H1 (cell line): ENCODE results near the gene BCAS1.

Experiments used
- ASH2L ChIP-seq: fragments of 200-600, 300-600 bp; sonication (generic); IDR thresholded peaks from one replicate; pipeline ENCODE4 v1.7.1; 2017; ENCODE audit warnings: low read length
- CEBPB ChIP-seq: IDR thresholded peaks from 2 replicates; pipeline ENCODE4 v1.6.1; 2012; ENCODE audit warnings: low read depth, low read length
- CTCF ChIP-seq, 3 experiments: IDR thresholded peaks; 1 replicate in 2 of 3; 2 replicates in 1 of 3; pipeline versions ENCODE4 v1.5.1 to v1.6.1; 2011; ENCODE audit warnings: low read length in 3 of 3, mild to moderate bottlenecking in 3 of 3, inconsistent platforms in 2 of 3, low read depth in 1 of 3, moderate library complexity in 1 of 3; ENCODE audit not compliant: insufficient read depth in 1 of 3; ENCODE audit errors: control extremely low read depth in 1 of 3
- EZH2 ChIP-seq: fragments of 200-600 bp; sonication (generic); IDR thresholded peaks from 2 replicates; pipeline ENCODE4 v1.7.1; 2012; ENCODE audit warnings: low read depth, mild to moderate bottlenecking, moderate library complexity, low read length, inconsistent platforms; ENCODE audit not compliant: severe bottlenecking
- GABPA ChIP-seq: IDR thresholded peaks from 2 replicates; pipeline ENCODE4 v1.6.1; 2011; ENCODE audit warnings: mild to moderate bottlenecking, low read length, moderate library complexity, borderline replicate concordance; ENCODE audit not compliant: insufficient read depth
- HDAC6 ChIP-seq: IDR thresholded peaks from one replicate; pipeline ENCODE4 v1.7.1; 2012; ENCODE audit warnings: low read depth, mild to moderate bottlenecking, inconsistent platforms, low read length, moderate library complexity
- JUN ChIP-seq: IDR thresholded peaks from 2 replicates; pipeline ENCODE4 v1.6.1; 2011; ENCODE audit warnings: low read depth, mild to moderate bottlenecking, improper control_type of control experiment, low read length
- MAFK ChIP-seq: IDR thresholded peaks from 2 replicates; pipeline ENCODE4 v1.6.1; 2012; ENCODE audit warnings: low read depth, mild to moderate bottlenecking, improper control_type of control experiment, low read length
- MAX ChIP-seq: IDR thresholded peaks from 2 replicates; pipeline ENCODE4 v1.6.1; 2012; ENCODE audit warnings: inconsistent platforms
- PHF8 ChIP-seq: fragments of 200-600 bp; sonication (generic); conservative IDR thresholded peaks from 2 replicates; pipeline ENCODE4 v1.7.1; 2012; ENCODE audit warnings: low read depth, mild to moderate bottlenecking, inconsistent platforms, low read length, moderate library complexity
- POLR2A ChIP-seq, 2 experiments: IDR thresholded peaks; 1 replicate in 1 of 2; 2 replicates in 1 of 2; pipeline ENCODE4 v1.6.1; 2011; ENCODE audit warnings: low read depth in 2 of 2, low read length in 2 of 2, mild to moderate bottlenecking in 2 of 2; ENCODE audit errors: control extremely low read depth in 1 of 2
- POLR2AphosphoS5 ChIP-seq: IDR thresholded peaks from 2 replicates; pipeline ENCODE4 v1.6.1; 2011; ENCODE audit warnings: low read depth, low read length
- RAD21 ChIP-seq, 2 experiments: IDR thresholded peaks in 1 of 2; conservative IDR thresholded peaks in 1 of 2; 2 replicates each; pipeline ENCODE4 v1.6.1; 2011; ENCODE audit warnings: low read depth in 2 of 2, low read length in 2 of 2, improper control_type of control experiment in 1 of 2, inconsistent platforms in 1 of 2, mild to moderate bottlenecking in 1 of 2, moderate library complexity in 1 of 2
- RNF2 ChIP-seq: fragments of 200-900, 300-1000 bp; sonication (generic); IDR thresholded peaks from 2 replicates; pipeline ENCODE4 v1.7.1; 2016; ENCODE audit warnings: borderline replicate concordance, low read depth, mild to moderate bottlenecking, antibody characterized with exemption, low read length; ENCODE audit not compliant: poor library complexity, severe bottlenecking; ENCODE audit errors: missing control alignments

- no peak for TF ChIP-seq CEBPB
- TF ChIP-seq GABPA = no peak
- no peak for TF ChIP-seq POLR2A (IDR thresholded peaks at IDR 0.05; ENCODE audit: control extremely low read depth in 1 of 2, low read depth in 2 of 2, low read length in 2 of 2)
- TF ChIP-seq POLR2AphosphoS5 = no peak
- TF ChIP-seq HDAC6 = no peak
- no peak for TF ChIP-seq PHF8
- no peak for TF ChIP-seq RNF2
- no peak for TF ChIP-seq MAX
- no peak for TF ChIP-seq CTCF (IDR thresholded peaks at IDR 0.05; ENCODE audit: control extremely low read depth in 1 of 3, insufficient read depth in 1 of 3, low read depth in 1 of 3, low read length in 3 of 3)
- no peak for TF ChIP-seq ASH2L
- TF ChIP-seq JUN = no peak
- no peak for TF ChIP-seq RAD21 (IDR thresholded peaks at IDR 0.05 in 1 of 2, conservative IDR thresholded peaks at IDR 0.05 in 1 of 2; ENCODE audit: low read depth in 2 of 2, low read length in 2 of 2)
- no peak for TF ChIP-seq MAFK
- TF ChIP-seq EZH2 = no peak
These were observed 13.8 kb upstream of the BCAS1 start for GRCh38 chr20:54084193-54084592.
